RWPE2 (cell line): ENCODE results near the gene ARSD.

Experiments
- ATAC-seq: fragments of 200-7000 bp; cut with Tn5 transposase; 3 replicates; pipeline ENCODE4 v1.9.1; 2021; ENCODE audit warnings: low read depth
- DNase-seq: peaks from one replicate; pipeline ENCODE4 v3.0.0-alpha.2; 2020; ENCODE audit warnings: low spot score
- H3K27ac ChIP-seq: fragments of 450-650 bp; 2 replicates; pipeline ENCODE4 v1.5.1; 2017; ENCODE audit warnings: mild to moderate bottlenecking; ENCODE audit not compliant: poor library complexity, severe bottlenecking
- H3K27me3 ChIP-seq: fragments of 250-450 bp; sonication (Bioruptor Pico); 2 replicates; pipeline ENCODE4 v1.5.1; 2021; ENCODE audit warnings: mild to moderate bottlenecking, moderate library complexity; ENCODE audit not compliant: insufficient read depth, poor library complexity, severe bottlenecking
- H3K36me3 ChIP-seq: fragments of 250-450 bp; sonication (Bioruptor Pico); 2 replicates; pipeline ENCODE4 v1.5.1; 2020; ENCODE audit warnings: low read depth, mild to moderate bottlenecking, moderate library complexity
- H3K4me1 ChIP-seq: fragments of 250-450 bp; sonication (Bioruptor Pico); 2 replicates; pipeline ENCODE4 v1.5.1; 2021; ENCODE audit warnings: mild to moderate bottlenecking, moderate library complexity; ENCODE audit not compliant: insufficient read depth, poor library complexity, severe bottlenecking
- H3K4me3 ChIP-seq: fragments of 250-450 bp; sonication (Bioruptor Pico); 2 replicates; pipeline ENCODE4 v1.5.1; 2021; ENCODE audit warnings: mild to moderate bottlenecking, moderate library complexity; ENCODE audit not compliant: severe bottlenecking
- H3K9me3 ChIP-seq: fragments of 250-450 bp; sonication (Bioruptor Pico); 2 replicates; pipeline ENCODE4 v1.5.1; 2021; ENCODE audit warnings: mild to moderate bottlenecking, moderate library complexity; ENCODE audit not compliant: severe bottlenecking
- CTCF ChIP-seq: fragments of 450-650 bp; IDR thresholded peaks from one replicate; pipeline ENCODE4 v1.5.1; 2017; ENCODE audit warnings: mild to moderate bottlenecking, moderate library complexity; ENCODE audit not compliant: poor library complexity, severe bottlenecking

ARSD gene

GRCh38 chrX:2921750-2922149 is 7.4 kb downstream of the ARSD start:
- ATAC-seq = no peak
- no peak overlapping the region for H3K27ac ChIP-seq
- no peaks in the 10 kb centered on the region for H3K4me1 ChIP-seq
- H3K9me3 ChIP-seq = no peaks in the 10 kb centered on the region
- H3K27me3 ChIP-seq = no peaks in the 10 kb centered on the region
- H3K36me3 ChIP-seq = no peaks in the 10 kb centered on the region
- no peak overlapping the region for H3K4me3 ChIP-seq
- no peak for TF ChIP-seq CTCF
- DNase-seq = no peak

GRCh38 chrX:2921193-2921592 is 7.9 kb downstream of the ARSD start:
- TF ChIP-seq CTCF = no peak
- no peaks in the 10 kb centered on the region for H3K36me3 ChIP-seq

DNA sequence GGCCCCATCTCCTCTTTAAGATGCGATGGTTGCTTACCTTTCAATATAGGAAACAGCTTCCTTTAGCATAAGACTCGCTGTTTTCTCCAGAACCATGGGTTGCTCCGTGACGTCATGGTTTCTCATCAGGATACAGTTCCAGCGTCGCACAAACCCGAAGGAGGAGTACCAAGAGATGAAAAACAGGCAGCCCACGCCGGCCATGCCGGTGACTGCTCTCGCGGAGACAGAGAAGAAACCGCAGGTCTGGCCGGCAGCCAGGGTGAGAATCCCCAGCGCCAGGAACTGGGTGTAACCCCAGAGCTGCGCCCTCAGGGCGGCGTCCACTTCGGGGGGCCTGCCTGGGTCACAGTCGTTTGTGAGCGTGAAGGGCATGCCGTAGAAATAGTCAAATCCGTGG is 11.4 kb downstream of the ARSD start:
- H3K36me3 ChIP-seq = no peaks in the 10 kb centered on the region
- no peaks in the 10 kb centered on the region for H3K27me3 ChIP-seq
- no peak overlapping the region for H3K27ac ChIP-seq
- H3K9me3 ChIP-seq = no peaks in the 10 kb centered on the region
- DNase-seq (no peak), ATAC-seq (no peak)
- no peak overlapping the region for H3K4me3 ChIP-seq
- no peak for TF ChIP-seq CTCF
- H3K4me1 ChIP-seq = no peaks in the 10 kb centered on the region

More at GRCh38 chrX:2921193-2921592, 7.9 kb downstream of the ARSD start:
- Histone ChIP-seq H3K9me3 (no peaks in the 10 kb centered on the region), H3K27me3 (no peaks in the 10 kb centered on the region), H3K4me3 (no peak overlapping the region), H3K4me1 (no peaks in the 10 kb centered on the region), H3K27ac (no peak overlapping the region)
- DNase-seq (no peak), ATAC-seq (no peak)

DNA sequence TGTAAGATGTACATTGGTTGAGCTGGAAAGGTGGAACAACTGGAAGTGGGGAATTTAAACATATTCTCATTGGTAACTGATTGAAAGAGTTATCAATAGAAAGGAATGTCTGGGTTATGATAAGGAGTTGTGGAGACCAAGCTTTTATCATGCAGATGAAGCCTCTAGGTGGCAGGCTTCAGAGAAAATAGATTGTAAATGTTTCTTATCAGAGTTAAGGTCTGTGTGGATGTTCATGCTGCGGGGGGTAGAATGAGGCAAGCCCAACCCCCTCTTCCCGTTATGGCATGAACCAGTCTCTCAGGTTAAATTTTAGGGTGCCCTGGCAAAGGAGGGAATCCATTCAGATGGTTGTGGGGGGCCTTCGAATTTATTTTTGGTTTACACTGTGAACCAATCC is 16.0 kb downstream of the ARSD start:
- Histone ChIP-seq H3K36me3 (no peaks in the 10 kb centered on the region), H3K27me3 (no peaks in the 10 kb centered on the region), H3K27ac (no peak overlapping the region), H3K4me3 (no peak overlapping the region), H3K9me3 (no peaks in the 10 kb centered on the region), H3K4me1 (no peaks in the 10 kb centered on the region)
- TF ChIP-seq CTCF = peak; percentile 11
- no peak for DNase-seq
- ATAC-seq = no peak

DNA sequence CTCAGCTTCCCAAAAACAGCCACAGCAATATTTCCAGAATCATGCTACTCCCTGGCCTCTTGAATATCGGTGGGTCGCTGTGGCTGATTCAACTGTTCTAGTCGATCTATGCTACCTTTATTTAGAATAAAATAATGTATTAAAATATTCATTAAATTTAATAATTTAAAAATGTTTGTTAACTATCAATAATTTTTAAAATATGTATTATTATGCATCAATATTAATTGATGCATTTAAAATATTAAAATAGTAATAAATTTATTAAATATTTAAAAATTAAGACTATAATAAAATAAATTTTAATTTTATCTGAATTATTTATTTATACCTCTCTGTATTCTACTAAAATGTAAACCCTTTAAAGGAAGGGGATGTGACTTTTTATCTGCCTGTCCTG is 19.0 kb downstream of the ARSD start:
- no peak for DNase-seq
- Histone ChIP-seq H3K27ac (no peak overlapping the region), H3K9me3 (no peaks in the 10 kb centered on the region), H3K27me3 (no peaks in the 10 kb centered on the region), H3K4me1 (no peaks in the 10 kb centered on the region), H3K4me3 (no peak overlapping the region), H3K36me3 (no peaks in the 10 kb centered on the region)
- no peak for ATAC-seq
- no peak for TF ChIP-seq CTCF
